Endodermal cell (in vitro differentiated cells): ENCODE data around the gene MFAP3L. TPM values are rescaled to one million over a fixed set of nuclear protein-coding genes. Genes with fewer than 3 reads are reported as not detected.

Experiments used
- DNase-seq: peaks from one replicate; pipeline ENCODE4 v3.0.0-alpha.2; 2017
- H3K27ac ChIP-seq: 2 replicates; pipeline ENCODE4 v1.5.1; 2013; ENCODE audit warnings: mild to moderate bottlenecking, low read depth, low read length, moderate library complexity
- H3K27me3 ChIP-seq: 2 replicates; pipeline ENCODE4 v1.6.1; 2013; ENCODE audit warnings: mild to moderate bottlenecking, low read length, moderate library complexity; ENCODE audit not compliant: insufficient read depth, control insufficient read depth, poor library complexity, severe bottlenecking
- H3K36me3 ChIP-seq: 2 replicates; pipeline ENCODE4 v1.7.0; 2013; ENCODE audit warnings: mild to moderate bottlenecking, low read length, moderate library complexity; ENCODE audit not compliant: control insufficient read depth, insufficient read depth
- H3K4me1 ChIP-seq: one replicate; pipeline ENCODE4 v1.7.0; 2013; ENCODE audit warnings: low read length; ENCODE audit not compliant: control insufficient read depth, insufficient read depth
- H3K4me3 ChIP-seq: 2 replicates; pipeline ENCODE4 v1.5.1; 2013; ENCODE audit warnings: mild to moderate bottlenecking, low read length, moderate library complexity
- H3K9ac ChIP-seq: 2 replicates; pipeline ENCODE4 v1.6.1; 2013; ENCODE audit warnings: mild to moderate bottlenecking, low read length, moderate library complexity; ENCODE audit not compliant: poor library complexity, severe bottlenecking; ENCODE audit errors: extremely low read depth
- H3K9me3 ChIP-seq: 2 replicates; pipeline ENCODE4 v1.6.1; 2013; ENCODE audit warnings: mild to moderate bottlenecking, low read length, moderate library complexity; ENCODE audit not compliant: control insufficient read depth
- H3K27ac Mint-ChIP-seq: 2 replicates; pipeline ENCODE4 v1.8.0; 2020; ENCODE audit warnings: mixed read lengths
- H3K27me3 Mint-ChIP-seq: 2 replicates; pipeline ENCODE4 v1.8.0; 2021; ENCODE audit warnings: mild to moderate bottlenecking, mixed read lengths; ENCODE audit not compliant: insufficient read depth
- H3K36me3 Mint-ChIP-seq: 2 replicates; pipeline ENCODE4 v1.8.0; 2020; ENCODE audit warnings: low read depth, mixed read lengths
- H3K4me1 Mint-ChIP-seq: 2 replicates; pipeline ENCODE4 v1.8.0; 2020; ENCODE audit warnings: mixed read lengths
- H3K4me3 Mint-ChIP-seq: 2 replicates; pipeline ENCODE4 v1.8.0; 2020; ENCODE audit warnings: mild to moderate bottlenecking, moderate library complexity, mixed read lengths
- H3K9me3 Mint-ChIP-seq: 2 replicates; pipeline ENCODE4 v1.8.0; 2020; ENCODE audit warnings: mild to moderate bottlenecking, mixed read lengths
- WGBS, 2 experiments: methylation state at CpG; one replicate each; pipeline versions ENCODE4 v1.1.5 to v1.1.7; 2013; ENCODE audit warnings: missing lambda C conversion rate in 2 of 2, mixed read lengths in 1 of 2; ENCODE audit not compliant: insufficient coverage in 1 of 2, insufficient read length in 1 of 2; 5-methylcytosine and 5-hydroxymethylcytosine counted together
- total RNA-seq, 2 donors: library from RNA; stranded (reverse); fragmentation: NEBNext Ultra II Directional in 1 of 2; extraction: Animal tissue kit (Norgen Biotek cat#: 25700) in 1 of 2; gene quantifications; 2 replicates in 1 of 2; 3 replicates in 1 of 2; pipeline ENCODE4 v1.2.1, GENCODE V29; 2021
- TF ChIP-seq, protein P1 (sequence below): fragments of 200-600 bp; sonication (generic); conservative IDR thresholded peaks from 2 replicates; pipeline ENCODE4 v1.5.0; 2021; ENCODE audit warnings: antibody characterized with exemption, mild to moderate bottlenecking

Gene MFAP3L
- total RNA-seq, 2 donors from 2014 or later, result 19.6 to 25.3 TPM

DNA sequence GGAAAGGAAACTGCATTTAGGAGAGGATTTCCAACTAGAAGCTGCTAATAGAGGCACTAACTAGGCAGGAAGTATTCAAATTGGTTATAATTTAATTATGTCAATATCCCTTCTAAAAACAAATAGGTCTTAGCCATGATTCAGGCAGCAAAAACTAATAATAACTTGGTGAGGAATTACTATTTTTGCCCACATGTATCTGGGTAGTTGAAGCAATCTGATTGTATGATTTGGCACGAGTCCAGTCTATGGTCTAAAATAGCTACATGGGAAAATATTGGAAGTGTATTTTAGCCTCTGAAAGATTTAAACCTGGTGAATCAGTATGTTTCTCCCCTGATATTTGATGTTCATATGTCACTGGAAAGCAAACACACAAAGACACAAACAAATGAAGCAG, 62.2 kb downstream of the MFAP3L start:
- peaks cover 12% of the 10 kb centered on the region for H3K4me1 Mint-ChIP-seq
- no peaks in the 10 kb centered on the region for H3K4me1 ChIP-seq
- H3K27ac Mint-ChIP-seq, result no peak overlapping the region
- TF ChIP-seq, protein P1, sequence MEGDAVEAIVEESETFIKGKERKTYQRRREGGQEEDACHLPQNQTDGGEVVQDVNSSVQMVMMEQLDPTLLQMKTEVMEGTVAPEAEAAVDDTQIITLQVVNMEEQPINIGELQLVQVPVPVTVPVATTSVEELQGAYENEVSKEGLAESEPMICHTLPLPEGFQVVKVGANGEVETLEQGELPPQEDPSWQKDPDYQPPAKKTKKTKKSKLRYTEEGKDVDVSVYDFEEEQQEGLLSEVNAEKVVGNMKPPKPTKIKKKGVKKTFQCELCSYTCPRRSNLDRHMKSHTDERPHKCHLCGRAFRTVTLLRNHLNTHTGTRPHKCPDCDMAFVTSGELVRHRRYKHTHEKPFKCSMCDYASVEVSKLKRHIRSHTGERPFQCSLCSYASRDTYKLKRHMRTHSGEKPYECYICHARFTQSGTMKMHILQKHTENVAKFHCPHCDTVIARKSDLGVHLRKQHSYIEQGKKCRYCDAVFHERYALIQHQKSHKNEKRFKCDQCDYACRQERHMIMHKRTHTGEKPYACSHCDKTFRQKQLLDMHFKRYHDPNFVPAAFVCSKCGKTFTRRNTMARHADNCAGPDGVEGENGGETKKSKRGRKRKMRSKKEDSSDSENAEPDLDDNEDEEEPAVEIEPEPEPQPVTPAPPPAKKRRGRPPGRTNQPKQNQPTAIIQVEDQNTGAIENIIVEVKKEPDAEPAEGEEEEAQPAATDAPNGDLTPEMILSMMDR, result no peak
- no peak overlapping the region for H3K4me3 ChIP-seq
- H3K27me3 ChIP-seq, result peaks cover 12% of the 10 kb centered on the region
- DNase-seq, result no peak
- H3K36me3 ChIP-seq, result no peaks in the 10 kb centered on the region
- peaks cover 2% of the 10 kb centered on the region for H3K9me3 Mint-ChIP-seq
- H3K9me3 ChIP-seq, result no peaks in the 10 kb centered on the region
- H3K9ac ChIP-seq, result no peak overlapping the region
- 93 to 100% methylated on average over 1 of the region's 1 CpG for WGBS, 2 experiments
- H3K27me3 Mint-ChIP-seq, result peaks cover 1% of the 10 kb centered on the region
- no peak overlapping the region for H3K4me3 Mint-ChIP-seq
- no peak overlapping the region for H3K27ac ChIP-seq
- H3K36me3 Mint-ChIP-seq, result no peaks in the 10 kb centered on the region

GRCh38 chr4:169959254-169959653, 66.9 kb downstream of the MFAP3L start:
- H3K36me3 ChIP-seq, result no peaks in the 10 kb centered on the region
- TF ChIP-seq, protein P1, result no peak
- H3K4me1 Mint-ChIP-seq, result peaks cover 21% of the 10 kb centered on the region
- H3K9me3 ChIP-seq, result no peaks in the 10 kb centered on the region
- no peak for DNase-seq
- no peaks in the 10 kb centered on the region for H3K4me1 ChIP-seq
- no peak overlapping the region for H3K4me3 ChIP-seq
- peaks cover 6% of the 10 kb centered on the region for H3K27me3 ChIP-seq
- H3K4me3 Mint-ChIP-seq, result no peak overlapping the region
- no peak overlapping the region for H3K27ac Mint-ChIP-seq
- H3K36me3 Mint-ChIP-seq, result no peaks in the 10 kb centered on the region
- peaks cover 2% of the 10 kb centered on the region for H3K9me3 Mint-ChIP-seq
- no peak overlapping the region for H3K9ac ChIP-seq
- H3K27me3 Mint-ChIP-seq, result peaks cover 4% of the 10 kb centered on the region
- WGBS, 2 experiments, result 90 to 94% methylated on average over 2 to 3 of the region's 3 CpGs
- no peak overlapping the region for H3K27ac ChIP-seq

DNA sequence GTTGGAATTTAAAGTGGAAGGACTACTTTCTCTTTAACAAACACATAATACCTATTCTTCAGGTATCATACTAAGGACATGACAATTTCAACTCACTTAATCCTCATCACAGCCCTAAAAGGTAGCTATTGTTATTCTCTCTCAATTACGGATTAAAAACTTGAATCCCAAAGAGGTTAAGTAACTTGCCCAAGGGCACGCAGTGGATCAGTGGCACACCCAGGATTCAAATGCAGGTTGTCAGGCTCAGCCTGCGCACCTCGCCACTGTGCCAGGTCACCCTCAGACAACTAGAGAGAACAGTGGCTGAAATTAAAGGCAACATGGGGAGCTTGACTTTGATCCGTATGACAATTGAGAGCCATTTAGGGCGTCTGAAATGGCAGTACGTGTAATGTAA, 67.6 kb downstream of the MFAP3L start:
- H3K36me3 ChIP-seq, result no peaks in the 10 kb centered on the region
- no peak overlapping the region for H3K27ac ChIP-seq
- DNase-seq, result no peak
- H3K9ac ChIP-seq, result no peak overlapping the region
- peaks cover 21% of the 10 kb centered on the region for H3K4me1 Mint-ChIP-seq
- no peaks in the 10 kb centered on the region for H3K4me1 ChIP-seq
- no peak overlapping the region for H3K4me3 Mint-ChIP-seq
- peaks cover 2% of the 10 kb centered on the region for H3K9me3 Mint-ChIP-seq
- no peak overlapping the region for H3K27ac Mint-ChIP-seq
- no peaks in the 10 kb centered on the region for H3K27me3 ChIP-seq
- no peaks in the 10 kb centered on the region for H3K9me3 ChIP-seq
- no peaks in the 10 kb centered on the region for H3K36me3 Mint-ChIP-seq
- 91 to 98% methylated on average over 7 of the region's 7 CpGs for WGBS, 2 experiments
- H3K4me3 ChIP-seq, result no peak overlapping the region
- TF ChIP-seq, protein P1, result no peak
- H3K27me3 Mint-ChIP-seq, result peaks cover 4% of the 10 kb centered on the region
